ENCODE data around the gene MYL6B. TPM values are rescaled to one million over a fixed set of nuclear protein-coding genes. Genes with fewer than 3 reads are reported as not detected.
"Not testable (repeated sequence)": the region's sequence is repeated elsewhere in the genome, so short reads cannot be mapped to it uniquely, and the experiment has no call there.

The MYL6B gene
- total RNA-seq, 1 experiment from 2014 or later, result 76.0 TPM

DNA sequence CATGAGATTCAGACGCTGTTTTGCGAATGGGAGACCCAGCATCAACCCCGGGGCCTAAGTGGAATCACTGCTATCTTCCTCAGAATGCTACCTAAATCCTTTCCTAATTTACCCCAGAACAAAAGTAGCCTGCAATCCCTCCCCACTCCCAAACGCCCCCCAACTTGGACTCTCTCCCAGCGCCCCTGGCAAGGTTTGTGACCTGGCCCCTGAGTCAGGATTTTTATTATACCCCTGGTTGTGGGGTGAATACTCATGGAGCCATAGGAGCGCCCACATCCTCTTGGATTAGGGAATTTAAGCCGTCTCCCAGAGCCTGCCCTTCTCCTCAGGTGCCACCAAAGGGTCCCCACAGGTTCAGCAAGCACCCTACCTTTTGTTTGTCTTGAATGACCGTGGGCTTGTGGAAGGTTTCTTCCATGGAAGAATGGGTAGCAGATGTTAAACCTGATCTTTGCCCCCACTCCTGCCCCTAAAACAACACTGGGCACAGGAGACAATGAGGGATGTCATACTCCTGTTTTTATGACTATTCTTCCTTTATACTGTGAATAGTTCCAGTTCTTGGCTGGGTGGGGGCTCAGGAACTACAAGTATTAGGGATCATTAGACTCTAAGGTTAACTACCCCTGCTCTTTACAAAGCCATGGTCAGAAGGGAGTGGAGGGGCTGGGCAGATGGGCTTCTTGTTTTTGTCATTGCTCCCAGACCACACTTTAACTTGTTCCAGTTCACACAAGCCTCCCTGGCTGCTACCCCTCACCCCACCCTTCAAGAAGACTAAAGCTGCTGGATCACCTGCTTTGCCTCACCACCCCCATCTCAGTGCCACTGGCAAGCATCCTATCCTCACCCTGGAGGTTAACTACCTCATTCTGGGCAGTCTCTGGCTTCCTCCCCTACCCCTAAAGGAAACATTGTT is 630 bp downstream of the MYL6B start:
- DNase-seq (ENCODE audit: low spot score), result no peak

GRCh38 chr12:56153678-56154065 is 1.3 kb downstream of the MYL6B start:
- DNase-seq (ENCODE audit: low spot score), result no peak

DNA sequence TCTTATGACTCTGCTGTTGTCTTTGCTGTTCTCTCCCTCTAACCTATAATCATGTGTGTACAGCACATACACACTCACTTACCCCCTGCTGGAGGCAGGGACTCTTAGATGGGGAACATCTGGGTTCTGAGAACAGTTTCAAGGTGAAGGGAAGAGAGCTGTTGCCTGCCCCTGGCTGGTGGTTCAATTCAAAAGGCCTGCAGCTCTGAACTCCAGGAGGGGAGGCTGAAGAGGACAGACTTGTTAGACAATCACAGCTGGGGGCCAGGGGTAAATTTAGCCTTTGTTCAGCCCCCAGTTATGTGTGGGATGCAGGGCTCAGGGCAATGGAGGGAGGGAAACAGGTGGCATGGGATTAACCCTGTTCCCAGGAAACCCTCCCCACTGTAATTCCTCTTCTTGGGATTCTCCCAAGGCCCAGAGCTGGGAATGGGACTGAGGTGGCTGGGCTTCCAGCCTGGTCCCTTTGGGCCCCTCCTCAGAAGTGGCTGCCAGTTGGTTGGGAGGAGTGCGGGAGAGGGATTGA is 1.9 kb downstream of the MYL6B start:
- DNase-seq (ENCODE audit: low spot score), result no peak

DNA sequence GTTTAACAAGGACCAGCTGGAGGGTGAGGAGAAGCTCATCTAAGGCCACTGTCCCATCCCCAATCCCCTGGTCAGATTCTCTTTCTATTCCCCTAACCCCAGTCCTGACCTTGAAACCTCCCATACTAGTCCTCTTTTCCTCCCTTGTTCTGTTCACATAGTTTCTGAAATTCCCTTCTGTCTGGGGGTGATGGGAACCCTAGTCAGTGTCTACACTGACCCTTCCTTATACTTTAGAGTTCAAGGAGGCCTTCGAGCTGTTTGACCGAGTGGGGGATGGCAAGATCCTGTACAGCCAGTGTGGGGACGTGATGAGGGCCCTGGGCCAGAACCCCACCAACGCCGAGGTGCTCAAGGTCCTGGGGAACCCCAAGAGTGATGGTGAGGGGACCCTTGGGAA is 2.4 kb downstream of the MYL6B start:
- DNase-seq (ENCODE audit: low spot score), result no peak

GRCh38 chr12:56155256-56155845 is 3.0 kb downstream of the MYL6B start:
- no peak for DNase-seq (ENCODE audit: low spot score)

- not testable (repeated sequence) for DNase-seq (ENCODE audit: low spot score)
Measured at GRCh38 chr12:56156464-56157200, 4.2 kb downstream of the MYL6B start.

GRCh38 chr12:56157201-56158028 is 5.0 kb downstream of the MYL6B start:
- no peak for DNase-seq (ENCODE audit: low spot score)

DNA sequence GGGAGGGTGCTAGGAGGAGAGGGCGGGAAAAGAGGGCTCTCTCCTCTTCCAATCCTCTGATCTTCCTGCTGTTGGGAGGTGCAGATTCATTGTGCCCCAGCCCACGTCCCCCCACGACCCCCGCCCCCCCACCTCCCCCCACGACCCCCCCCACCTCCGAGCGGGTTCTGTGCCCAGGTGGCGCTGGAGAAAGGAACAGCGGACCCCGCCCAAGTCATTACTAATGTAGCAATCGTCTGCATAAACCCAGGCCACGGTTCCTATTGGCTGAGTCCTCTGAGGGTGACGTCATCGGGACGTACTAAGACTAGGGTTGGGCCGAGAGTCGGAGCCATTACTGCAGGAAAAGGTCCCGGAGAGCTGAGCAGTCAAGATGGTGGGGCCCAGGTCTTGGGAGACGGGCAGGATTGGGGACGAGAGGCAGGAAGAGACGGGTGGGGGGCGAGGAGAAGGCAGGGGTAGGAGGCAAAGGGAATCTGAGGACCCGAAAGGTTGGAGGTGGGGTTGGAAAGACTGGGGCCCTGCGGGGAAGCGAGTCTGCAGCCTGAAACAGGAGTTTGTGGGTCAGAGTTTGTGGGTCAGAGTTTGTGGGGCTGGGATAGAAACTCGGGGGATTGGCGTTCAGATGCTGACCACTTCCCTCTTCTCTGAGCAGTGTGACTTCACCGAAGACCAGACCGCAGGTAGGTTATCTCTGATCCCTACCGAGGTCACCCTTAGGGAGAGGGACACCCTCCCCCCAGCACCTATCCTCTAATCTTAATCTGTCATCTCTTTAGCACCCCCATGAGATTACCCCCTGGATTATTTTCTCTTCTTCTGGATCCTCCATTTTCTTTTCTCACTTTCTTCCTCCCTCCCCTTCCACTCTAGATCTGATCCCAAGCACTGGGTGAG is 5.9 kb downstream of the MYL6B start, which contains the start of gene MYL6:
Gene MYL6 (plus strand): TSS at position 331 of the 897 bp plus-strand sequence. CDS start 43 bp downstream, at position 374.
- DNase-seq (ENCODE audit: low spot score), result peak; percentile 98

DNA sequence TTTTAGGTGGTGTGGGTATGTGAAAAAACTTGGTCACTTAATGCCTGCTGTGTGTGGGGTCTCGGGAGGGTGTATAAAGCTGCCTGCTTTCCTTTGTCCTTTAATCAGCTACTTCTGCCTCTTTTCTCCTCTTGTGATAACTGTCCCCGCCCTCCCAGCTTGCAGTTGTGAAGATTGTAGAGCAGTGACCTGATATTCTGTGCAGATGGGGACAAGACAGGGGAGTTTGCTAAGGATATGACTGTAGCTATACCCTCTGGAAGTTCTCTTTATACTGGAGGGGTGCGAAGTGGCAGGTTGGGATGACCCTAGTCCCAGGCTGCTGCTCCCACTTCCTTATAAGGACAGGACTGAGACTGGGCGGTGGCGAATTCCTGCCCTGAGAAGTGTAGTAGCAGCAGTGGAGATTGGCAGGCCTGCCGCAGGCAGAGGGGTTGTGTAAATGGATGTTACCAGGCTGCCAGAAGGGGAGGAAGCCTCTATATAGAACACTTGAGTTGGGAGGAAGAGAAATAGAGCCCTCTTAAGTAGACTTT is 6.6 kb downstream of the MYL6B start:
- peak; percentile 76 for DNase-seq (ENCODE audit: low spot score)

GRCh38 chr12:56159482-56160192 is 7.2 kb downstream of the MYL6B start:
- no peak for DNase-seq (ENCODE audit: low spot score)

DNA sequence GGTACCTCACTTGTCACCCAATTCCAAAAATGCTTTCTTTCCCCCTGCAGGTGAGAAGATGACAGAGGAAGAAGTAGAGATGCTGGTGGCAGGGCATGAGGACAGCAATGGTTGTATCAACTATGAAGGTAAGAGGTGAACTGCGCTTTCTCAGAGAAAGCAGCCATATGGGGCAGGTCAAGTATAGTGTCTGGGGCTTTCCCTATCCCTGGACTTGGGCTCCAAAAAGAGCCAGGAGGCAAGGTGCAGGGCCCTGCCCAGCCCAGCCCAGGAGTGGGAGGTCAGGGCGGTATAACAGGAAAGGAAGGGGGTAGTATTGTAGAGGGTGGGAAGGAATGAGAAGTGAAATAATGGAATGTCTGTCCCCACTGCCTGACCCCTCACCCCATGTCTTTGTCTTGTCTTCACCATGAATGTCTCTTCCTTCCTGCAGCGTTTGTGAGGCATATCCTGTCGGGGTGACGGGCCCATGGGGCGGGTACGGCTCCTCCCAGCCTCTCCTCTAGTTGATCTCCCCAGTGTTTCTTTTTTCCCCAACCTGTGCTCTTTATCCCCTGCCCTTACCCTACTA is 7.9 kb downstream of the MYL6B start:
- peak; percentile 58 for DNase-seq (ENCODE audit: low spot score)

DNA sequence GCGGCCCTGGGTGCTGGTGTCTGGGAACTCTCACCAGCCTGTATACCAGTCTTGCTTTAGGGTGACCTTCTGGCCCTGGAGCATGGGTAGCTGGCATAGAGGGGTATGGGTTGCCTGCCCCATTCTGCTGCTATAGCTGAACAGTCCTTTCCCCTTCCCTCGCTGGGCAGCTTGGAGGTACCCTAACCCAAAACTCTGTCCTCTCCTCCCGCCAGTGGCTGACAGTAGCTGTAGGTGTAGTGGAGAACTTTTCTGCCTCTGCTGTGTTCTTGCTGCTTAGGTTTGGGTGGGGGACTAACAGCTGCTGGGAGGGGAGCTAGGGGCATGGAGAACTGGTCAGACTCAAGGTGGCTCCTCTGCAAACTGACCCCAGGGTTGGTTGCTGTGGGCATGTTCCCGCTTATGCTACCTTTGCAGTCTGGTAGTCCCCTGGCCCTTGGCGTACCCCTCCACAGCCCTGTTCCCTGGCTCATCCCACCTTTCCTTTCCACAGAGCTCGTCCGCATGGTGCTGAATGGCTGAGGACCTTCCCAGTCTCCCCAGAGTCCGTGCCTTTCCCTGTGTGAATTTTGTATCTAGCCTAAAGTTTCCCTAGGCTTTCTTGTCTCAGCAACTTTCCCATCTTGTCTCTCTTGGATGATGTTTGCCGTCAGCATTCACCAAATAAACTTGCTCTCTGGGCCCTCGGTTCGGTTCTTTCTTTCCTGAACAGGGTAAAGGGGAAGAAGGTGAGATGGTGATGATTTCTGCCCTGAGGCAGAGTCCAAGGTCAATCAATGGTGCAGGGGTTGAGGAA is 8.7 kb downstream of the MYL6B start:
- DNase-seq (ENCODE audit: low spot score), result no peak

- DNase-seq (ENCODE audit: low spot score), result no peak
Measured at GRCh38 chr12:56161690-56162351, 9.4 kb downstream of the MYL6B start.

DNA sequence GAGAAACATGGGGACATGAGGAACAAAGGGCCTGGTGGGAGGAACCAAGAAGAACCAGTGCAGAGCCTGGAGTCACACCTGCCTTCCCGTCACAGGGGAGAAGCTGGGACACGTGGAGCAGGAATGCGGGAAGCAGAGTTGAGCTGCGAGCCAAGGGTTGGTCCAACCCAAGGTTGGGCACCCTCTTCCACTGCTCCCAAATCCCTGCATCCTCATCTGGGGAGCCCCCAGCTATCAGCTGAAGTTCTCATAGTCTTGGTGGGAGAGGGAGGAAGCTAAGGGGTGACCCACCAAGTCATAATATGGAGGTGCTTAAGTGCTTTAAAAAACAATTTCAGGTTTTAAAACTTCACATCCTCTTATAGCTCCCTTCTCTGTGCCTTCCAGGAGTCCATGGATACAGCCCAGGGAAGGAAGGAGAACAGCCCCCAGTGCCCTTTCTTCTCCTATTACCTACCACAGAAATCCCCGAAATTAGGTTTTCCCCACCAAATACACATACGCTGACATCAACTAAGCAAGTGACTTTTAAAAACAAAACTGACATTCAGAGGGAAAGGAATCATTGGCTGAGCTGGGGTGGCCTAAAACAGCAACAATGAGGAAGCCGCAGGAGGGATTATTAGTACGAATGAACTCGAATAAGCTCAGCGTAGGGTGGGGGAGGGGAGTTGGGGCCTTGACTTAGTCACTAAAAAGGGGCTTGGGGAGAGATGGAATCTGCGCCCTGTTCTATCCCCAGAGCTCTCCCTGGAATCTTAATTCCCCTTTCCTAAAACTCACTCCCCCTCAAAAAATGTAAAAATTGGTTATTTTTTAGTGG is 10.3 kb downstream of the MYL6B start:
- DNase-seq (ENCODE audit: low spot score), result no peak

- DNase-seq (ENCODE audit: low spot score), result no peak
Measured at GRCh38 chr12:56163533-56164344, 11.4 kb downstream of the MYL6B start.

GRCh38 chr12:56164345-56164729 is 11.9 kb downstream of the MYL6B start:
- DNase-seq (ENCODE audit: low spot score), result no peak

Measured in A172 (cell line).